Camera-type eye (tissue), 1 donor: ENCODE measurements around the gene TEX55. TPM values are rescaled to one million over a fixed set of nuclear protein-coding genes. Genes with fewer than 3 reads are reported as not detected.

Experiments used
- total RNA-seq: library from RNA; depleted of rRNA; stranded (reverse); fragments of >200 nt; gene quantifications from one replicate; pipeline ENCODE4 v1.2.3, GENCODE V29; 2014

The TEX55 gene
- total RNA-seq = not detected

DNA sequence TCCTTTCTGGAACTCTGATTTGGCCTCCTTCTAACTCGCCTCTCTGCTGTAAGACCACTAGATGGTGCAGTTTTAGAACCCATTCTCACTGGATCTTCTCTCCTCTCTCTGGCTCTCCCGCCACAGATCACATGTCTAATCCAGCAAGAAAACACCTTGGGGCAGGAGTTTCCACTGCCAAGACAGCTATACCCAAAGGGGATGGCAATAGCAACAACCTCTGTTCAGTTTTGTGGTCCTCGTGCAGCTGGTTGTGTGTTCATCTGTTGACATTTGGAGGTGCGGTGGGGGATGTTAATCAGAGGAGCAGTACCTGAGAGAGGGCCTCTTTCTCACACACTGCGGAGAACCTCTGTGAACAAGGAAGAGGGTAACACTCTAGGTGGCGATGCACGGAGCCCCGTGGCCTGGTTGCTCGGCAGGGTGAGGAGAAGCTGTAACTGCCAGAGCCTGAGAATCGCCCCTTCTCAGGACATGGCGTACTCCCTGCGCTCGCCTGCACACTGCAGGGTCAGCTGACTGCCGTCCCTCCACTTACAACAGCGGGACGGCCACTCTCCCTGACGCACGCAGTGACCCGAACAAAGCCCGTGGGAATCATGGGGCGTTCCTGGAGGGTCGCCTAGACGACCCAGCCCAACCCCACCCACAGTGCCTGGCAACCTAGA, at the start of gene TEX55:
TEX55 (plus strand) TSS at position 666 of the 668 bp plus-strand sequence. CDS start 25 bp downstream, outside the sequence.

GRCh38 chr3:119173325-119173724, 27.4 kb downstream of the TEX55 start, which contains the start of gene UPK1B:
TSS of gene UPK1B (plus strand) at chr3:119173598. CDS start at chr3:119186742, 13,144 bp downstream.

Other genes with a start within 250 kb of the TEX55 start
- gene IGSF11, start 111.3 kb upstream of the TEX55 start, total RNA-seq = 51.5 TPM
- 10.1 TPM for gene UPK1B, start 27.4 kb downstream of the TEX55 start, total RNA-seq
- 21.8 TPM for gene B4GALT4, start 94.7 kb downstream of the TEX55 start, total RNA-seq
- gene ARHGAP31, start 148.2 kb downstream of the TEX55 start, total RNA-seq = 15.9 TPM